GM19099 (cell line): Measurements from ENCODE around the gene PTPN2.

Source experiments
- POLR2A ChIP-seq: IDR thresholded peaks from 3 replicates; pipeline ENCODE4 v1.6.1; 2011; ENCODE audit warnings: low read depth; ENCODE audit not compliant: insufficient read length; ENCODE audit errors: extremely low read depth

The PTPN2 gene

GRCh38 chr18:12751503-12751884 is 132.5 kb downstream of the PTPN2 start:
- TF ChIP-seq POLR2A = no peak

DNA sequence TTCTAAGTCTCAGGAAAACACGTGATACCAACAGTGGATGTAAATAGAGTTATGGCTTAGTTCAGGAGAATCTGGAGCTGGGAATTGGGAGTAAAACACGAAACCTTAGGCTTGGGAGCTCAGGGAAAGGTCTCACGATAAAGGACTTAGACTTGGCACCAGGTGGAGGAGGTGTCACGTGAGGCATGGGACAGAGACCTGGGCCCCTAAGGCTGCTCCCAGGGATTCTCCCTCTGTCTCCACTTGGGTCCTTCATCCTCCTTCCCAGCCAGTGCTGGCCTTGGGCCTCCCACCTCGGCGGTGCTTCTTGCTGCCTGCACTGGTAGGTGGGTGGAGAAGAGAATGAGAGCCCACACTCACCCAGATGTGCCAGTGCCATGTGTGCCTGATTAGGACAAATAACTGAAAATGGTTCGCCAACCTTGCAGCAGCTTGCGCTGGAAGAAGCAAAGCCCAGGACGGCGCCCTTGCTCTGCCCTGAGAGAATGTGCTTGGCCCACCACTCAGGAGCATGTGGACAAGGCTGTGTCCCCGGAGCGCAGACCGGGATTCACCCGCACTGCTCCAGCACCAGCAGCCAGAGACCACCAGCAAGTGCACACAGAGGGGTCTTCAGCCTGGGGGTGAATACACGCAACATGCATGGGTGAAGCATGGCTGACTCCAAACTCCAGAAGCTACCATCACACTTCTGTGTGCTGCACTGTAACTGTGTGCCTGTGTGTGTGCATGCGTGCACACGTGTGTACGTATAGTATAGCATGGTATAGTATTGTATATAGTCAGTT is 133.1 kb downstream of the PTPN2 start:
- no peak for TF ChIP-seq POLR2A

- no peak for TF ChIP-seq POLR2A
Measured at GRCh38 chr18:12750076-12750714, 133.8 kb downstream of the PTPN2 start.

DNA sequence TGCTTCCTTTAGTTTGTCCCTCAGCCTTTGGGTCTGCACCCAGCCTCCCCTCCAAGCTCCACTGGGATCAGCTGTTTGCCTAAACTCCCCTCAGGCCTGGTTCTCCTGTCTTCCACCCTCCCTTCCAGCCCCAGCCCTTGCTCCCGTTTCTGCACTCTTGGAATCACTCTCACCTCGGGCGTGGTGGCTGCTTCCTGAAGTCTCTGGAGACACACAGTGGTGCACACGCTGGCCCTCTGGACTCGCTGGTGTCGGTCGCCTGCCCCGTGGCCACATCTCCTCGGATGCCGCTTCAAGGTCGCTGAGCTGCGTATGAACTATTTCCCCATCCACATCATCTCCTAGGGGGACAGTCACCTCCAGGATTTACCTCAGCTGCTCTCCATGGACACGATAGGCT is 134.9 kb downstream of the PTPN2 start:
- TF ChIP-seq POLR2A = no peak

- no peak for TF ChIP-seq POLR2A
Measured at GRCh38 chr18:12748671-12749070, 135.4 kb downstream of the PTPN2 start.

DNA sequence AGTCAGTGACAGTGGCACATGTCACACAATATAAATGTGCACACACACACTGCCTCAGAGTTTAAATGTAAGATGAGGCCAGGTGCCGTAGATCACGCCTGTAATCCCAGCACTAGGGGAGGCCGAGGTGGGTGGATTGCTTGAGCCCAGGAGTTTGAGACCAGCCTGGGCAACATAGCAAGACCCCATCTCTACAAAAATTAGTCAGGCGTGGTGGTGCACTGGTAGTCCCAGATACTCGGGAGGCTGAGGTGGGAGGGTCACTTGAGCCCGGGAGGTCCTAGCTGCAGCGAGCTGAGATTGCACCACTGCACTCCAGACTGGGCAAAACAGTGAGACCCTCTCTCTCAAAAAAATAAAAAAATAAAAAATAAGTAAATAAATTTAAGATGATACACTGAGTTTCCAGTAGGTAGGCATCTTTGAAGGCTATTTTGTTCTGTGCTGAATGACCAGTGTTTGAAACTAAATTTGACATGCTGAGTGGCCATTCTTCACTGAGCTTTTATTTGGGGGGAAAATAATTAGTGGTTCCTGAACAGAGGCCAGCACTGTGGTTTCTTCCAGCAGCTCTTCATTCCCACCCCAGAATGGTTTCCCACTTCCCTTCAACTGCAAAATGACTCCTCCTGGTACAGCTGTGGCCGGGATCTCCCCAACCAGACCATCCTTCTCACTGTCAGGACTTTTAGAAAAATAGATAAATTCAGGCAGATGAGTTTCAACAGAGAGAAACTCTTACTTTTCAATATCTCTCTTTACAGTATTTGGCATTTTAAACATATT is 136.3 kb downstream of the PTPN2 start:
- TF ChIP-seq POLR2A = no peak

GRCh38 chr18:12745095-12745795 is 138.8 kb downstream of the PTPN2 start:
- TF ChIP-seq POLR2A = no peak

DNA sequence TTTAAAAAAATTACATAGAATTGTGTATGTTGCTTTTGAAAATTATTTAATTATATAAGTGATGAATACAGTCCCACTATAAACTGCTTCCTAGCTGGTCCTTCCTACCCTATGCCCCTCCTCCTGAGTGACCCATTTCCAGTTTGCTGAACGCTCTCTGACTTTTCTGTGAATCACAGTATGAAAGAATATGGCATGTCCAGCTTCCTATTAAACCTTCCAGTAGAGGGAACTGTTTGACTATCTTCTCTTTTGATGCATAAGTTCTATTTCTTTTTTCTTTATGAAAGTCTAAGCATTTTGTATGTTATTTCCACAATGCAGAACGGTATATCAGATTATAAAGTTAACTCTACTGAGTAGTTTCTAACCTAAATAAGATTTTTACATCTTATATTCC is 139.9 kb downstream of the PTPN2 start:
- no peak for TF ChIP-seq POLR2A

DNA sequence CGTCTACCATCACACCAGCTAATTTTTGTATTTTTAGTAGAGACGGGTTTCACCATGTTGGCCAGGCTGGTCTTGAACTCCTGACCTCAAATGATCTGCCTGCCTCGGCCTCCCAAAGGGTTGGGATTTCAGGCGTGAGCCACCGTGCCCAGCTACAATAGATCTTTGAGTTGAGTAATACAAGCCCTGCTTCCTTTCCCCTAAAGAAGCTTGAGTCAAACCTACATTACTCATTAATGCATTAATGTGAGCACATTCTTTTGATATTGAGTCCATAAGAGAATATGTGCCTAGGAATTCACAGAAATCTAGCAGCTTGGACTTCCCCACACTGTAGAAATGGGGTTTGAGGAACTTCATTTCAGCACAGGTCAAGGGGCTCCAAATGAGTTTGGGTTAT is 141.6 kb downstream of the PTPN2 start:
- TF ChIP-seq POLR2A = no peak
